Epithelial cell of esophagus (primary cell): Measurements from ENCODE around the gene PSMA6.
A peak's percentile ranks its signal among the peaks of the same experiment; 100 is the strongest.
"Not testable (repeated sequence)": the region's sequence is repeated elsewhere in the genome, so short reads cannot be mapped to it uniquely, and the experiment has no call there.

Source experiments
- DNase-seq: peaks from one replicate; pipeline ENCODE4 v3.0.0; 2010; ENCODE audit warnings: low read depth
- H3K4me3 ChIP-seq: 2 replicates; pipeline ENCODE4 v1.5.1; 2011; ENCODE audit warnings: mild to moderate bottlenecking, low read length, control low read depth
- CTCF ChIP-seq: IDR thresholded peaks from 2 replicates; pipeline ENCODE4 v1.5.1; 2011; ENCODE audit warnings: low read depth, mild to moderate bottlenecking, low read length, control low read depth, inconsistent platforms; ENCODE audit not compliant: insufficient read depth; ENCODE audit errors: missing control alignments

PSMA6 gene

GRCh38 chr14:35248476-35248788 is 43.8 kb upstream of the PSMA6 start:
- no peak for DNase-seq
- no peak overlapping the region for H3K4me3 ChIP-seq
- TF ChIP-seq CTCF: no peak

- no peak for DNase-seq
- no peak for TF ChIP-seq CTCF
- H3K4me3 ChIP-seq: no peak overlapping the region
Measured at GRCh38 chr14:35250319-35250718, 41.9 kb upstream of the PSMA6 start.

GRCh38 chr14:35252451-35252868 is 39.7 kb upstream of the PSMA6 start:
- H3K4me3 ChIP-seq: no peak overlapping the region
- no peak for DNase-seq
- TF ChIP-seq CTCF: no peak

GRCh38 chr14:35253056-35253455 is 39.1 kb upstream of the PSMA6 start:
- DNase-seq, H3K4me3 ChIP-seq: not testable (repeated sequence)

GRCh38 chr14:35254034-35254622 is 38.1 kb upstream of the PSMA6 start:
- DNase-seq, H3K4me3 ChIP-seq: not testable (repeated sequence)

- TF ChIP-seq CTCF: no peak
- peak; percentile 72 for DNase-seq
- H3K4me3 ChIP-seq: no peak overlapping the region
Measured at GRCh38 chr14:35254736-35255135, 37.4 kb upstream of the PSMA6 start.

GRCh38 chr14:35255711-35256110 is 36.5 kb upstream of the PSMA6 start:
- no peak for TF ChIP-seq CTCF
- no peak for DNase-seq
- no peak overlapping the region for H3K4me3 ChIP-seq

- no peak for DNase-seq
- no peak overlapping the region for H3K4me3 ChIP-seq
- no peak for TF ChIP-seq CTCF
Measured at GRCh38 chr14:35257809-35258208, 34.4 kb upstream of the PSMA6 start.
